Parathyroid adenoma (tissue), 2 donors: ENCODE measurements around the gene COPZ2.
A peak's percentile ranks its signal among the peaks of the same experiment; 100 is the strongest.
"Not testable (repeated sequence)": the region's sequence is repeated elsewhere in the genome, so short reads cannot be mapped to it uniquely, and the experiment has no call there.

Experiments
- H2AFZ ChIP-seq: fragments of 300-600 bp; sonication (generic); one replicate; pipeline ENCODE4 v1.7.0; 2017; ENCODE audit warnings: antibody characterized with exemption, mild to moderate bottlenecking
- H3K27ac ChIP-seq: fragments of 300-600 bp; sonication (generic); one replicate; pipeline ENCODE4 v1.7.0; 2017
- H3K27me3 ChIP-seq: fragments of 300-600 bp; sonication (generic); one replicate; pipeline ENCODE4 v1.7.0; 2017; ENCODE audit warnings: low read length; ENCODE audit not compliant: control insufficient read depth, insufficient read depth
- H3K36me3 ChIP-seq: fragments of 300-600 bp; sonication (generic); one replicate; pipeline ENCODE4 v1.7.0; 2017; ENCODE audit warnings: low read length; ENCODE audit not compliant: control insufficient read depth, insufficient read depth
- H3K4me1 ChIP-seq: fragments of 300-600 bp; sonication (generic); one replicate; pipeline ENCODE4 v1.7.0; 2017; ENCODE audit warnings: control low read depth
- H3K4me2 ChIP-seq: fragments of 300-600 bp; sonication (generic); one replicate; pipeline ENCODE4 v1.7.0; 2017; ENCODE audit warnings: low read length
- H3K4me3 ChIP-seq: fragments of 300-600 bp; sonication (generic); one replicate; pipeline ENCODE4 v1.7.0; 2017; ENCODE audit warnings: low read depth, low read length
- H3K79me2 ChIP-seq: fragments of 300-600 bp; sonication (generic); one replicate; pipeline ENCODE4 v1.7.0; 2017; ENCODE audit warnings: control low read depth
- H3K9ac ChIP-seq: fragments of 300-600 bp; sonication (generic); one replicate; pipeline ENCODE4 v1.7.0; 2017; ENCODE audit warnings: mild to moderate bottlenecking
- H3K9me3 ChIP-seq: fragments of 300-600 bp; sonication (generic); one replicate; pipeline ENCODE4 v1.7.0; 2017; ENCODE audit warnings: low read length; ENCODE audit not compliant: control insufficient read depth
- CTCF ChIP-seq: fragments of 300-600 bp; sonication (generic); IDR thresholded peaks from one replicate; pipeline ENCODE4 v1.7.0; 2017; ENCODE audit warnings: antibody characterized with exemption, mild to moderate bottlenecking
- donor health status: primary hyperparathyroidism.

Gene COPZ2

GRCh38 chr17:48071654-48072053 lies 34.1 kb upstream of the COPZ2 start:
- no peak overlapping the region for H3K4me3 ChIP-seq
- H3K9ac ChIP-seq, result no peak overlapping the region
- peaks cover 9% of the 10 kb centered on the region for H3K4me1 ChIP-seq
- no peak overlapping the region for H2AFZ ChIP-seq
- H3K36me3 ChIP-seq, result no peaks in the 10 kb centered on the region
- H3K79me2 ChIP-seq, result peaks cover 2% of the 10 kb centered on the region
- H3K9me3 ChIP-seq, result no peaks in the 10 kb centered on the region
- H3K27me3 ChIP-seq, result no peaks in the 10 kb centered on the region
- no peak for TF ChIP-seq CTCF
- H3K27ac ChIP-seq, result no peak overlapping the region
- H3K4me2 ChIP-seq, result no peak overlapping the region

- no peak overlapping the region for H3K27ac ChIP-seq
- no peak overlapping the region for H3K4me3 ChIP-seq
- no peak for TF ChIP-seq CTCF
- no peak overlapping the region for H2AFZ ChIP-seq
- H3K79me2 ChIP-seq, result peaks cover 2% of the 10 kb centered on the region
- H3K9me3 ChIP-seq, result no peaks in the 10 kb centered on the region
- H3K4me1 ChIP-seq, result peaks cover 12% of the 10 kb centered on the region
- H3K9ac ChIP-seq, result no peak overlapping the region
- no peak overlapping the region for H3K4me2 ChIP-seq
- no peaks in the 10 kb centered on the region for H3K36me3 ChIP-seq
- no peaks in the 10 kb centered on the region for H3K27me3 ChIP-seq
These were observed 32.6 kb upstream of the COPZ2 start for GRCh38 chr17:48070195-48070594.

- no peaks in the 10 kb centered on the region for H3K9me3 ChIP-seq
- H2AFZ ChIP-seq, result no peak overlapping the region
- H3K79me2 ChIP-seq, result peaks cover 2% of the 10 kb centered on the region
- H3K36me3 ChIP-seq, result no peaks in the 10 kb centered on the region
- H3K4me1 ChIP-seq, result peaks cover 3% of the 10 kb centered on the region
- H3K27ac ChIP-seq, result no peak overlapping the region
- H3K27me3 ChIP-seq, result no peaks in the 10 kb centered on the region
- H3K9ac ChIP-seq, result no peak overlapping the region
- no peak overlapping the region for H3K4me3 ChIP-seq
- TF ChIP-seq CTCF, result peak; percentile 11
- no peak overlapping the region for H3K4me2 ChIP-seq
These were observed 30.9 kb upstream of the COPZ2 start for GRCh38 chr17:48068491-48068961.

- H3K9me3 ChIP-seq, H2AFZ ChIP-seq, H3K27me3 ChIP-seq, H3K79me2 ChIP-seq, H3K4me3 ChIP-seq, H3K4me1 ChIP-seq, H3K9ac ChIP-seq, H3K4me2 ChIP-seq, H3K27ac ChIP-seq, H3K36me3 ChIP-seq: not testable (repeated sequence)
These were observed 30.2 kb upstream of the COPZ2 start for GRCh38 chr17:48067808-48068207.

GRCh38 chr17:48067245-48067644 lies 29.6 kb upstream of the COPZ2 start:
- TF ChIP-seq CTCF, result no peak
- H3K9ac ChIP-seq, result no peak overlapping the region
- no peaks in the 10 kb centered on the region for H3K9me3 ChIP-seq
- peaks cover 3% of the 10 kb centered on the region for H3K4me1 ChIP-seq
- no peak overlapping the region for H3K4me3 ChIP-seq
- no peak overlapping the region for H3K4me2 ChIP-seq
- no peaks in the 10 kb centered on the region for H3K36me3 ChIP-seq
- no peak overlapping the region for H3K27ac ChIP-seq
- peaks cover 2% of the 10 kb centered on the region for H3K79me2 ChIP-seq
- no peaks in the 10 kb centered on the region for H3K27me3 ChIP-seq
- H2AFZ ChIP-seq, result no peak overlapping the region
